Breast epithelium (tissue), 3 donors: ENCODE data around the gene STK32A.

Source experiments
- POLR2A ChIP-seq: fragments of 450-650 bp; IDR thresholded peaks from one replicate; pipeline ENCODE4 v1.6.1; 2016; ENCODE audit warnings: antibody characterized with exemption, mild to moderate bottlenecking, moderate library complexity
- POLR2AphosphoS5 ChIP-seq, 3 donors: sonication (generic); formaldehyde crosslinking; IDR thresholded peaks; one replicate each; pipeline ENCODE4 v1.6.1; 2017; ENCODE audit warnings: antibody characterized with exemption in 3 of 3
- TF ChIP-seq, protein P1 (sequence below), 3 donors: fragments of 450-650 bp; IDR thresholded peaks; one replicate each; pipeline ENCODE4 v1.5.1; 2016 to 2017; ENCODE audit warnings: antibody characterized with exemption in 3 of 3, mild to moderate bottlenecking in 3 of 3, moderate library complexity in 3 of 3

DNA sequence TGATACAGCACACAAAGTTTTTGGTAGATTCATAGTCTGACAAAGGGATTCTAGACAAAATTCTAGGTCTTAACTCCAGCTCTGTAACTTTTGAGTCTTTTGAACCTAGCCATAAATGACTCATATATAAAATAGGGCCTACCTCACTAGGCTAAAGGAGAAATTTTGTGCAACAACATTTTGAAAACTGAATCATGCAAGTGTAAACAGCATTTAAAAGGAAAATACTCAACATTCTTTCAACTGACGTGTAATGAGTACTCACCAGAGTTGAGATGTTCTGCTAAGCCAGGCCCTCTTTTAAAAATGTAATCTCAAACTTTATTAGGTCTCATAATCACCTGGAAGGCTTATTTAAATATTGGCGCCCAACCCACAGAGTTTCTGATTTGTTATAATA is 113.2 kb downstream of the STK32A start:
- TF ChIP-seq, protein P1, sequence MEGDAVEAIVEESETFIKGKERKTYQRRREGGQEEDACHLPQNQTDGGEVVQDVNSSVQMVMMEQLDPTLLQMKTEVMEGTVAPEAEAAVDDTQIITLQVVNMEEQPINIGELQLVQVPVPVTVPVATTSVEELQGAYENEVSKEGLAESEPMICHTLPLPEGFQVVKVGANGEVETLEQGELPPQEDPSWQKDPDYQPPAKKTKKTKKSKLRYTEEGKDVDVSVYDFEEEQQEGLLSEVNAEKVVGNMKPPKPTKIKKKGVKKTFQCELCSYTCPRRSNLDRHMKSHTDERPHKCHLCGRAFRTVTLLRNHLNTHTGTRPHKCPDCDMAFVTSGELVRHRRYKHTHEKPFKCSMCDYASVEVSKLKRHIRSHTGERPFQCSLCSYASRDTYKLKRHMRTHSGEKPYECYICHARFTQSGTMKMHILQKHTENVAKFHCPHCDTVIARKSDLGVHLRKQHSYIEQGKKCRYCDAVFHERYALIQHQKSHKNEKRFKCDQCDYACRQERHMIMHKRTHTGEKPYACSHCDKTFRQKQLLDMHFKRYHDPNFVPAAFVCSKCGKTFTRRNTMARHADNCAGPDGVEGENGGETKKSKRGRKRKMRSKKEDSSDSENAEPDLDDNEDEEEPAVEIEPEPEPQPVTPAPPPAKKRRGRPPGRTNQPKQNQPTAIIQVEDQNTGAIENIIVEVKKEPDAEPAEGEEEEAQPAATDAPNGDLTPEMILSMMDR (IDR thresholded peaks at IDR 0.05) = no peak
- TF ChIP-seq POLR2A (no peak), POLR2AphosphoS5 (IDR thresholded peaks at IDR 0.05) (no peak)
